ENCODE measurements around the gene MIEF2. TPM values are rescaled to one million over a fixed set of nuclear protein-coding genes. Genes with fewer than 3 reads are reported as not detected.
A peak's percentile ranks its signal among the peaks of the same experiment; 100 is the strongest.
"Not testable (repeated sequence)": the region's sequence is repeated elsewhere in the genome, so short reads cannot be mapped to it uniquely, and the experiment has no call there.

MIEF2 gene
- total RNA-seq, 1 experiment from 2014 or later = 17.5 TPM

- H3K4me2 ChIP-seq (ENCODE audit: low read length) = no peak overlapping the region
- intact Hi-C loops (cut with micrococcal nuclease) = no loop called here
- H3K79me2 ChIP-seq (ENCODE audit: low read length) = no peaks in the 10 kb centered on the region
- ATAC-seq = no peak
- no peak for TF ChIP-seq CTCF (conservative IDR thresholded peaks at IDR 0.05; ENCODE audit: low read depth, low read length)
- no peak for TF ChIP-seq EZH2phosphoT487 (IDR thresholded peaks at IDR 0.05; ENCODE audit: borderline replicate concordance, low read length)
- no peak for TF ChIP-seq EZH2 (IDR thresholded peaks at IDR 0.05; ENCODE audit: low read length, unreplicated experiment)
- BruUV-seq (replicated peaks) = no TSS peak
- H3K9ac ChIP-seq (ENCODE audit: low read length) = no peak overlapping the region
- peaks cover 45% of the 10 kb centered on the region for H3K36me3 ChIP-seq (ENCODE audit: low read depth, low read length)
- H3F3A ChIP-seq (ENCODE audit: low read length, unreplicated experiment) = no peaks in the 10 kb centered on the region
- H4K20me1 ChIP-seq (ENCODE audit: low read length) = no peaks in the 10 kb centered on the region
- DNase-seq = no peak
- ChIA-PET CTCF (no interaction called here), POLR2A (ENCODE audit: unreplicated experiment) (no interaction called here)
- no peaks in the 10 kb centered on the region for H3K4me1 ChIP-seq (ENCODE audit: insufficient read depth, low read length)
- no peaks in the 10 kb centered on the region for H3K9me3 ChIP-seq (ENCODE audit: low read length)
- no peaks in the 10 kb centered on the region for H3K9me2 ChIP-seq (replicated peaks; ENCODE audit: low read length)
- no peak overlapping the region for H2AFZ ChIP-seq (ENCODE audit: low read length)
- H3K27ac ChIP-seq (ENCODE audit: low read length) = no peak overlapping the region
- H3K27me3 ChIP-seq (ENCODE audit: low read length) = no peaks in the 10 kb centered on the region
- no peak overlapping the region for H3K4me3 ChIP-seq (ENCODE audit: low read length)
Measured at GRCh38 chr17:18291718-18292540, 31.5 kb downstream of the MIEF2 start.

- H3K79me2 ChIP-seq (ENCODE audit: low read length); H3K9me3 ChIP-seq (ENCODE audit: low read length); H2AFZ ChIP-seq (ENCODE audit: low read length); H3K27ac ChIP-seq (ENCODE audit: low read length); H4K20me1 ChIP-seq (ENCODE audit: low read length); H3K4me2 ChIP-seq (ENCODE audit: low read length); ATAC-seq; intact Hi-C loops (cut with micrococcal nuclease); H3F3A ChIP-seq (ENCODE audit: low read length, unreplicated experiment); H3K9me2 ChIP-seq (replicated peaks; ENCODE audit: low read length); H3K27me3 ChIP-seq (ENCODE audit: low read length); H3K9ac ChIP-seq (ENCODE audit: low read length); CTCF ChIA-PET; BruUV-seq (replicated peaks); POLR2A ChIA-PET (ENCODE audit: unreplicated experiment); H3K4me3 ChIP-seq (ENCODE audit: low read length); DNase-seq: not testable (repeated sequence)
- peaks cover 39% of the 10 kb centered on the region for H3K36me3 ChIP-seq (ENCODE audit: low read depth, low read length)
- H3K4me1 ChIP-seq (ENCODE audit: insufficient read depth, low read length) = peaks cover 10% of the 10 kb centered on the region; the same call in 1 of the 2 replicates
Measured at GRCh38 chr17:18298061-18298460, 37.6 kb downstream of the MIEF2 start.

- no peak for TF ChIP-seq EZH2 (IDR thresholded peaks at IDR 0.05; ENCODE audit: low read length, unreplicated experiment)
- no peak for TF ChIP-seq CTCF (conservative IDR thresholded peaks at IDR 0.05; ENCODE audit: low read depth, low read length)
- TF ChIP-seq EZH2phosphoT487 (IDR thresholded peaks at IDR 0.05; ENCODE audit: borderline replicate concordance, low read length) = no peak
- Histone ChIP-seq H3K79me2 (ENCODE audit: low read length) (no peaks in the 10 kb centered on the region), H3K9ac (ENCODE audit: low read length) (no peak overlapping the region), H2AFZ (ENCODE audit: low read length) (no peak overlapping the region), H3K9me3 (ENCODE audit: low read length) (no peaks in the 10 kb centered on the region), H3F3A (ENCODE audit: low read length, unreplicated experiment) (no peaks in the 10 kb centered on the region), H4K20me1 (ENCODE audit: low read length) (no peaks in the 10 kb centered on the region), H3K27ac (ENCODE audit: low read length) (peak overlapping the region; percentile 58), H3K36me3 (ENCODE audit: low read depth, low read length) (peaks cover 46% of the 10 kb centered on the region), H3K9me2 (replicated peaks; ENCODE audit: low read length) (no peaks in the 10 kb centered on the region), H3K27me3 (ENCODE audit: low read length) (no peaks in the 10 kb centered on the region), H3K4me3 (ENCODE audit: low read length) (no peak overlapping the region), H3K4me1 (ENCODE audit: insufficient read depth, low read length) (peaks cover 10% of the 10 kb centered on the region; the same call in 1 of the 2 replicates), H3K4me2 (ENCODE audit: low read length) (no peak overlapping the region)
- BruUV-seq (replicated peaks) = no TSS peak
- ATAC-seq (peak; percentile 74), DNase-seq (no peak)
- ChIA-PET CTCF (no interaction called here), POLR2A (ENCODE audit: unreplicated experiment) (no interaction called here)
- intact Hi-C loops (cut with micrococcal nuclease) = no loop called here
Measured at GRCh38 chr17:18300725-18301480, 40.4 kb downstream of the MIEF2 start.

- intact Hi-C loops (cut with micrococcal nuclease); H3K79me2 ChIP-seq (ENCODE audit: low read length); H4K20me1 ChIP-seq (ENCODE audit: low read length); H3K4me2 ChIP-seq (ENCODE audit: low read length); H3K9me2 ChIP-seq (replicated peaks; ENCODE audit: low read length); H3K27ac ChIP-seq (ENCODE audit: low read length); POLR2A ChIA-PET (ENCODE audit: unreplicated experiment); CTCF ChIA-PET; DNase-seq; H3K9ac ChIP-seq (ENCODE audit: low read length); H3K9me3 ChIP-seq (ENCODE audit: low read length); ATAC-seq; H3K27me3 ChIP-seq (ENCODE audit: low read length); H3K4me3 ChIP-seq (ENCODE audit: low read length); H2AFZ ChIP-seq (ENCODE audit: low read length); H3F3A ChIP-seq (ENCODE audit: low read length, unreplicated experiment); BruUV-seq (replicated peaks): not testable (repeated sequence)
- Histone ChIP-seq H3K4me1 (ENCODE audit: insufficient read depth, low read length) (peaks cover 10% of the 10 kb centered on the region; the same call in 1 of the 2 replicates), H3K36me3 (ENCODE audit: low read depth, low read length) (peaks cover 55% of the 10 kb centered on the region)
Measured at GRCh38 chr17:18303206-18303605, 42.7 kb downstream of the MIEF2 start.

Measured in PC-3 (cell line).